ENCODE results near the gene OXSR1.
"Not testable (repeated sequence)": the region's sequence is repeated elsewhere in the genome, so short reads cannot be mapped to it uniquely, and the experiment has no call there.

The OXSR1 gene

DNA sequence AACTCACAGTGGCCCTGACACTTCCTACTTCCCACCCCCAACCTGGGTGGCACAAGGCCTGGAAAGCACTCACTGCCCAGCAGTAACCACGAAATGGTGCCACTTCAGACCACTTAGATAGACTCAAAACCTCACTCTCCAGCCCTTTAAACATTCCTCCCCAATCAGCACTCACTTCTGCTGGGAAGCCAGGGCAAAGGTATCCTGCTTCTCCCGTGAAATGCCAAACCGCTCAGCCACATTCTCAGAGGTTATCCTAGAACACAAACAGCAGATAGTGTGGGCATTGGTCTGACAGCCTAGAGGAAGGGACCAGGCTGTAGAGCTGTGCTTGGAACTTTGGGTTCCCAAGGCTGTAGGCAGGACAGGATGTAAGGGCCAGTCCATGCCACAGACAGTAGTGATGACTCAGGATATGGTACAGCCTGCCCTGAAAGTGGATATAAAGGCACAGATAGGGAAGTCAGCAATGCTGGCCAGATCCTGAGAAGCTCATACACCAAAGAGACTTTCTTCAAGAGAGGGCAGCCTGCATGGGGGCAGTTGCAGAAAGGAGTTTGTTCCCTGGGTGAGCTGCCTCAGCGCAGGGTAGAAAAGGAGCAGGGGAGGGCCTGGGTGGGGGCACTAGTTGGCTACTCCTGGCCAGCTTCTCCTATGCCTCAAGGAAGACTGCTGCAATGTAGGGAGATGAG lies 37.6 kb upstream of the OXSR1 start:
- DNase-seq (ENCODE audit: low read depth), result no peak

DNA sequence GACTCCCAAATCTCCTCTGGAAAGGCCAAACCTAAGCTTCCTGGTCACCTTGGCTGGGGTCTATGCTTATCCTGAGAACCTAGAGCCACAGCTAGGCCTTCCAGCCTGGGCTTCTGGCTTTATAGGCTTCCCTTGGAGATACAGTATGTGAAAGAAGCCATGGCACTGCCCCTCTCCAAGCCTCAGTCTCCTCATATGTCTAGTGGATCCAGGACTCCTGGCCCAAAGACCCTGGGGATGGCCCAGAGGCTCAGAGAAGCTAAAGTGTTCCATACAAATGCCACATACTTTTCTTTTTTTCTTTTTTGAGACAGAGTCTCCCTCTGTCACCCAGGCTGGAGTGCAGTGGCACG lies 37.1 kb upstream of the OXSR1 start:
- no peak for DNase-seq (ENCODE audit: low read depth)

DNA sequence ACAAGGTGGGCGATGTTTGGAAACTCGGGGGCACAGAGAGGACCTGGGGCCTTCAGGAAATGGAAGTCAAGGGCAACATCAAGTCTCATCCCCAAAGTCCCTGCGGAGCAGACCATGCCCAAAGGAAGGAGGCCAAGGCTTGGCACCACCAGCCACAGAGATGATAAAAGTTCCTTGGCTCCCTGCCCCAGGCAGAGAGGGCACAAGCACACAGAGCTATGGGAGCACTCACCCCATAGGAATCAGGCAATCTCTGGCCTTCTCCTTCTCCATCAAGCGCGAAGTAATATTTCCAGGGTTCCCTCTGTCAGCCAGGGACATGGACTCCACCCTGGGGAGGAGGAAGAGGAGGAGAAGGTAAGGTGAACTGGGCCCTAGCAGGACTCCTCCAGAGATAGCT lies 36.3 kb upstream of the OXSR1 start:
- DNase-seq (ENCODE audit: low read depth), result no peak

DNA sequence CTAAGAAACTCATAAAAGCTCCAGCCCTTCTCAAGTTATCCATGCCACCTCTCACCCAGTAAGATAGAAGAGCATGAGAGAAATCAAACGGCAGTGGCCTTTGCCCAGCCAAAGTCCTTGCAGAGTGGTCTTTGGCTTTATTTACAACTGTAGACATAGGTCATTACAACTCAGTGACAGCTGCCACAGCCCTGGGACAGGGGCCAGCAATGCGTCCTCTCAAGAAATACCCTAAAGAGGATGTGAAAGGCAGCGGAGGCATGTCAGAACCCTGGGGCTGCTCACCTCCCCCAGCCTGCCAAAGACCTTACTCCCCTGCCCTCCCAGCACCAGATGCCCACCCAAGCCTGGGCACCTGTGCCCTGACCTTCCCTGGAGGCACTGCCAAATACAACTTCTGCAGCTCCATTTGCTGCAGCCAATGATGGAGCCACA lies 34.7 kb upstream of the OXSR1 start:
- DNase-seq (ENCODE audit: low read depth), result no peak

DNA sequence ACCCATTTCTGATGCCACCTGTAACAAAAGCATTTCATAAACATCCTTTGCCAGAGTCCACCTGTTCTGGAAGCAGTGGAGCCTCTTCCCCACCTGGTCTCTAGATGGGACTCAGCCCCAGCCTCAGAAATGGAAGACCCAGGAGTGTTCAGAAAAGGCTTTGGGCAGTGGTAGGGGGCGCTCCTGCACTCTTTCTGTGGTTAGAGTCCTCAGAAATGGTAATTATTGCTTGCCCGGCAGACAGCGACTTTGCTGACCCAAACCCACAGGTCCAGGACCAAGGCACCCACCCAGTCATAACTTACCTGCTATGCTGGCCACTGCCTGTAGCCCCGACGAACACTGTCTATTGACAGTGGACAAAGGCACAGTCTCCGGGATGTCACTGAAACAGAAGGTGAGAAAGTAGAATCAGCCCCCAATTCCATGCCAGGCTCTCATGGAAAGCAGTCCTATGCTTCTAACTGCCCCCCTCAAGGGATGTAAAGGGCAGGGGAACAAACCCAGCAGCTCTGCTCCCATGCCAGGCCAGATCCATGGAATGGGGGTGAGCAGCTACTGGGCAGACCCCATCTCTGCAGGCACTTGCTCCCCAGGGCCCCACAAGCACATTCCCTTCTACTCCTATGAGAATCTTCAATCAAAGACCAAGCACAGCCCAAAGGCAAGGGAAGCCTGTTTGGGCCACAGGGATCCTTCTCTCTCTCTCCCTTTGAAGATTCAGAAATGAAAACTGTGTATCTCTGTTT lies 33.5 kb upstream of the OXSR1 start:
- DNase-seq (ENCODE audit: low read depth), result no peak

DNA sequence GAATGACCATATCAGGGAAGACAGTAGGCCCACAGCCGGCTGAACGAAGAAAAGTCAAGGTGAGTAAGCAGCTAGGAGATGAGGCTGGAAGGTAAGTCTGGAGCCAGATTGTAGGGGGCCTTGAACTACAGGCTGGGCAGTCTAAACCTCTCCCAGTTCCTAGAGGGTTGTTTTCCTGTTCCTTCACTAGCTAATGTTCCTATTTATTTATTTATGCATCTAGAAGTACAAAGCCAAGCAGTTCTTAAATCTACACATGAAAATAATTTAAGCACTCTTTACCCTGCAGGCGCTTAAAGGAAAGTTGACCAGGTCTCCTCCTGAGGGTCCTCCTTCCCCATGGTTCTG lies 32.2 kb upstream of the OXSR1 start:
- no peak for DNase-seq (ENCODE audit: low read depth)

DNA sequence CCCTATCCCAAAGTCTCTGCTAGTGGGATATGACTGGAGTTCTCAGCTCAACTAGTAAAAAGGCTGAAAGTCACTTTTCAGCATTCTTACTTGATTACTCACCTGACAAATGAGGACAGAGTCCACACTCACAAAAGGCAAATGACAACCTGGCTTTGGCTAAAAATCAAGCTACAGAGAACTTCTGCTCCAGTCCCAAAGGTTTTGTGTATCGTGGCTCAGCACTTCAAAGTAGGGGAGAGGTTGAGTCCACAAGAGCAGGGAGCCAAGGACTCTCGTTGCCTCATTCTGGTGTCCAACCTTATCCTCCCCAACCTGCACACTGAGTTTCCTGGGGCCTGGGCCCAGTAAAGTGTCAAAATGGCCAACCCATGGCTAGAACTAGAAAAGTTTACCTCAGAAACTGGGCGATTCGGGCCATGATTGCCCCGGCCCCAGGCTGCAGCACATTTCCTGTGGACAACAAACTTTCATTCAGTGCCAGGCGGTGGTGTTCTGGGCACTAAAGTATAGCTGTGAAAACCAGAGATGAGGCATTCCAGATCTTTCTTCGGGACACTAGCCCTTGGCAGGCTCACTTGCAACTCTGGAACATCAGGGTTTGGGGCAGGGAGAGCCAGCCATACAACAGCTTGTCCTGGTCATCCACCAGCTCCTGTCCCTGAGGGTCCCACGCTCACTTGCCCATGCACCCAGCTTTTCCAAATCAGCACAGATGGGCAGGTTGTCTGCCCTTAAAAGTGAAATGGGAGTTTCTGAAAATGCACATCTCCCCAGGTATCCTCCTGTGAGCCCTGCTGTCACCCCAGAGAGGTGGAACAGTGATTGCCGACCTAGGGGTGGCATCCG lies 31.6 kb upstream of the OXSR1 start:
- DNase-seq (ENCODE audit: low read depth), result no peak

DNA sequence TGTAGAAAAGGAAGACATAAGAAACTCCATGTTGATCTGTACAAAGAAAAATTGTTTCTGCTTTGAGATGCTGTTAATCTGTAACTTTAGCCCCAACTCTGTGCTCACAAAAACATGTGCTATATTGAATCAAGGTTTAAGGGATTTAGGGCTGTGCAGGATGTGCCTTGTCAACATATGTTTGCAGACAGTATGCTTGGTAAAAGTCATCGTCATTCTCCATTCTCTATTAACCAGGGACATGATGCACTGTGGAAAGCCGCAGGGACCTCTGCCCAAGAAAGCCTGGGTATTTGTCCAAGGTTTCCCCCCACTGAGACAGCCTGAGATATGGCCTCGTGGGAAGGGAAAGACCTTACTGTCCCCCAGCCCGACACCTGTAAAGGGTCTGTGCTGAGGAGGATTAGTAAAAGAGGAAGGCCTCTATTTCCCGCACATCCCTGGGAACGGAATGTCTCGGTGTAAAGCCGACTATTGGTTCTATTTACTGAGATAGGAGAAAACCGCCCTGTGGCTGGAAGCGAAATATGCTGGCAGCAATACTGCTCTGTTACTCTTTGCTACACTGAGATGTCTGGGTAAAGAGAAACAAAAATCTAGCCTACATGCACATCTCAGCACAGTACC lies 30.7 kb upstream of the OXSR1 start:
- DNase-seq (ENCODE audit: low read depth), result not testable (repeated sequence)

DNA sequence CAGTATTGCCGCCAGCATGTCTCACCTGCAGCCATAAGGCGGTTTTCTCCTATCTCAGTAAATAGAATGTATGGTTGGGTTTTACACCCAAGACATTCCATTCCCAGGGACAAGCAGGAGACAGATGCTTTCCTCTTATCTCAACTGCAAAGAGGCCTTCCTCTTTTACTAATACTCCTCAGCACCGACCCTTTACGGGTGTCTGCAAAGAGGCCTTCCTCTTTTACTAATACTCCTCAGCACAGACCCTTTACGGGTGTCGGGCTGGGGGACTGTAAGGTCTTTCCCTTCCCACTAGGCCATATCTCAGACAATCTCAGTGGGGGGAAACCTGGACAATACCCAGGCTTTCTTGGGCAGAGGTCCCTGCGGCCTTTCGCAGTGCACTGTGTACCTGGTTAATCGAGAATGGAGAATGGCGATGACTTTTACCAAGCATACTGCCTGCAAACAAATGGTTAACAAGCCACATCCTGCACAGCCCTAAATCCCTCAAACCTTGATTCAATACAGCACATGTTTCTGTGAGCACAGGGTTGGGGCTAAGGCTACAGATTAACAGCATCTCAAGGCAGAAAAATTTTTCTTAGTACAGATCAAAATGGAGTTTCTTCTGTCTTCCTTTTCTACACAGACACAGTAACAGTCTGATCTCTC lies 29.6 kb upstream of the OXSR1 start:
- DNase-seq (ENCODE audit: low read depth), result not testable (repeated sequence)

DNA sequence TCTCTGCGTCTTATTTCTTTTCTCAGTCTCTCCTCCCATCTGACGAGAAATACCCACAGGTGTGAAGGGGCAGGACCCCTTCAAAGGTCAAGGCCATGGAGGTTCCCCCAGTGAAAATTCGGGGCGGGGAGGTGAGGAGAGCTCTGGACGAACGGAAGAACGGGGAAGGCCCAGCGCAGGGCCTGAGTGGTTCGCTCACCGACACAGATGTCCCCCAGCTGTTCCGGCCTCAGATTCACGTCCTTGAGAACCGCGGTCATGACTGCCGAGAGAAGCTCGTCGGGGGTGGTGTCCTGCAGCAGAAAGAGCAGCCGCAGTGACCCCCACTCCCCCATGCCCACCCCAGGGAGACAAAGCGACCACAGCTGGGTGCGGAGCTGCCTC lies 29.0 kb upstream of the OXSR1 start:
- no peak for DNase-seq (ENCODE audit: low read depth)

DNA sequence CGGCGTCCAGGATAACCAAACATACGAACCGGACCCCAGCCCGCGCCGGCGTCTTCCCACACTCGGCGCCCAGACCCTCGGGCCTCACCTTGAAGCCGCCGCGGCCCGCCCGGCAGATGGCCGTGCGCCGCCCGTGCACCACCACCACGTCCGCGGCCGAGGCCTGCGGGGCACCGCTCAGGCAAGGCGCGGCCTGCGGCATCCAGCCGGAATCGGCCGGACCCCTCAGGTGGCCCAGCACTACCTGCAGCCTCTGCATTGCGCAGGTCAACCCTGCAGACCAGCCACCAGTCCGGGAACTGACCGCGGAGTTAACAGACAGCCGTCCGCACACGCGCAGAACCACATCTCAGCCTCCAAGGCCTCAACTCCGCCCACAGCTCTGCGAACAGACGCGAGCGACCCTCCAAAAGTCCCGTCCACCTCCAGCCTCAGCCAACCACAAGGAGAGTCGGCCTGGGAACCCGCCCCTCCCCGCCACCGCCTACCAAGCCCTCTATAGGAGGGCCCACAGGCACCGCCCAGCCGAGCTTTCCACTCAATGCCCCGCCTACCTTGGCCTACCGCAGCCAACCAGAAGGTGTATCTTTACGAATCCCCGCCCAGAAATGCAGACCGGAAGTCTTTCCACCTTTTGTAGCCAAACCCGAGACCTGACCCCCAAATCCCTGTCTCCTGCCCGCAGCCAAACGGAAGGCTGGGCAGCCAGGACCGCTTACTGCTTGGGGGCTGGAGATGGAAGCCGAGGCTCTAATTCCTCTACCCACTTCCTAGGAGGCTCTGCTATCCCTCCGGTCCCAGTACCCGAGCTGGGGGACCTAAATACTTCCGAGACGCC lies 28.3 kb upstream of the OXSR1 start, which contains the start of gene ACAA1:
ACAA1 (minus strand) TSS at position 351 of the 838 bp plus-strand sequence; CDS start at position 259, 92 bp downstream.
- DNase-seq (ENCODE audit: low read depth), result peak; percentile 97

DNA sequence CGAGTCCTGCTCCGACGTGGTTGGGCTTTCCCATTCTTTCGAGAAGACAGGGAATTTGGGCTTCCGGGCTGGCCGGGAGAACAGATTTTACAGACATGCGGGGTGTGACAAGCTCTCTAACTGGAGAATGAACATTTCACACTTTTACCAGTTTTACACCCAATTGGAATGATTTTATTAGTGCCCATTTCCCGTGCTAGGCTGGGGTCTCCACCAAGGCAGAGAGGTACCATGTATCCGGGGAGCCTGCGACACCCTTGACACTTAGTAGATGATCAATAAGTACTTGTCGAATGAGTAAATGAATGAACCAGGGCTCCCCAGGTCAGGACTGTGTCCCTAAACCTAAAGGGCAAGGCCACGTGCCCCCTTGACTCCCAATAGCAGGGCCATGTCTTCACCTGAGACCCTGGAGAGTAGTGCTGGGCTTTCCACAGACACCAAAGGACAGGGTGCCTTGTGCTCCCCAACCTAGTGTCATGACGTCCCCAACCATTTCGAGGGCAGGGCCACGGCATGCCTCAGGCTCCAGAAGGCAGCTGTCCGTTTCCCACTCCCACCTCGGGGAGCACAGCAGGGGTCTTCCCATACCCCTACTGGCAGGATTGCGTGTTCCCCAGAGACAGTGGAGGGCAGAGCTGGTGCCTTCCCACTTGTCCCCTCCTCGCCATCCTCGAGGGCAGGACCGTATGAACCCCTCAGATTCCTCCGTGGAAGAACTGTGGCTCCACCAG lies 27.6 kb upstream of the OXSR1 start:
- no peak for DNase-seq (ENCODE audit: low read depth)

DNA sequence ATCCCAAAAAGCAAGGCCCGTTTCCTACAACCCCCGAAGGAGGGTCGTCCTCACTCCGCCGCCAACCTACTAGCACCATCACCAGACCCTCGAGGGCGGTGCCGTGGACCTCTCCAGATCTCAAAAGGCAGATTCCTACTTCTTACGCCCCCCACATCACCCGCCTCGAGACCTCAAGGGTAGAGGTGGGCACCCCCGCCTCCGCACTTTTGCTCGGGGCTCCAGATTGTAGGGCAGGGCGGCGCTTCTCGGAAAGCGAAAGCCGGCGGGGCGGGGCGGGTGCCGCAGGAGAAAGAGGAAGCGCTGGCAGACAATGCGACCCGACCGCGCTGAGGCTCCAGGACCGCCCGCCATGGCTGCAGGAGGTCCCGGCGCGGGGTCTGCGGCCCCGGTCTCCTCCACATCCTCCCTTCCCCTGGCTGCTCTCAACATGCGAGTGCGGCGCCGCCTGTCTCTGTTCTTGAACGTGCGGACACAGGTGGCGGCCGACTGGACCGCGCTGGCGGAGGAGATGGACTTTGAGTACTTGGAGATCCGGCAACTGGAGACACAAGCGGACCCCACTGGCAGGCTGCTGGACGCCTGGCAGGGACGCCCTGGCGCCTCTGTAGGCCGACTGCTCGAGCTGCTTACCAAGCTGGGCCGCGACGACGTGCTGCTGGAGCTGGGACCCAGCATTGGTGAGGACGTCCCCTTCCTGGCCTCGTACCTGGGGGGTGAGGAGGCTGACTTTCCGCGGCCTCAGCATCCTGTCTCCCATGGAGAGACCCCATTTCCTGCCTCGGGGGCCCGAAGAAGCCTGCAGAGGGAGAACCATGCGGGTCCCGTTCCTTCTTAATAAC lies 26.8 kb upstream of the OXSR1 start, which contains the start of gene MYD88:
MYD88 (plus strand) TSS at position 313 of the 842 bp plus-strand sequence; CDS start at position 353, 40 bp downstream.
- peak; percentile 77 for DNase-seq (ENCODE audit: low read depth)

DNA sequence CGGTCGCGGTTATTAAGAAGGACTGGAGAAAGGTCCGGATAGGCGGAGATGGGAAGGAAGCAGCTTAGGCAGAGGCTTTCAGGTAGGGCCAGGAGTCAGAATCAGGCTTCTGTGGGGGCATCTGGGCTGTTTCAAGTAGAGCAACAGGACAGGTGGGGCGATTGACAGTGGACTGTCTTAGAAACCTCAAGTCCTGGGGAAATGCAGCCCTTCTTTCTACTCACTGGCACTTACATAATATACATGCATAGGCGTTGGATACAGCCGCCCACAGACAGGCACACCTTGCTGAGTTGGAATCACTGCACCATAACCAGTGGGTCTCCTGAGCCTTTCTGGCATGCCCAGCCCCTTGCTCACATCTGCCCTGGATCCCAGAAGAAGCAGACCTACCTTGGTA lies 26.1 kb upstream of the OXSR1 start:
- no peak for DNase-seq (ENCODE audit: low read depth)

DNA sequence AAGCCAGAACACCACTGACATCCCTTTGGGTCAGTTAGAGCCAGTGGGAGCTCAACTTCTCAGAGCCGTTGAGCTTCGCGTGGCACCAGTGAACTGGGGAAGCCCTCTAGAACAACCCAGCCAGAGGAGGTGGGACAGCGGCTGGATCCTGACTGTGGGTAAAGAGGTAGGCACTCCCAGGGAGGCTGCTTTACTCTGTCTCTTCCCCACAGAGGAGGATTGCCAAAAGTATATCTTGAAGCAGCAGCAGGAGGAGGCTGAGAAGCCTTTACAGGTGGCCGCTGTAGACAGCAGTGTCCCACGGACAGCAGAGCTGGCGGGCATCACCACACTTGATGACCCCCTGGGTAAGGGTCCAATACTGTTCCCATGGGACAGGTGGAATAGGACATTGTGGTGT lies 25.7 kb upstream of the OXSR1 start:
- no peak for DNase-seq (ENCODE audit: low read depth)

DNA sequence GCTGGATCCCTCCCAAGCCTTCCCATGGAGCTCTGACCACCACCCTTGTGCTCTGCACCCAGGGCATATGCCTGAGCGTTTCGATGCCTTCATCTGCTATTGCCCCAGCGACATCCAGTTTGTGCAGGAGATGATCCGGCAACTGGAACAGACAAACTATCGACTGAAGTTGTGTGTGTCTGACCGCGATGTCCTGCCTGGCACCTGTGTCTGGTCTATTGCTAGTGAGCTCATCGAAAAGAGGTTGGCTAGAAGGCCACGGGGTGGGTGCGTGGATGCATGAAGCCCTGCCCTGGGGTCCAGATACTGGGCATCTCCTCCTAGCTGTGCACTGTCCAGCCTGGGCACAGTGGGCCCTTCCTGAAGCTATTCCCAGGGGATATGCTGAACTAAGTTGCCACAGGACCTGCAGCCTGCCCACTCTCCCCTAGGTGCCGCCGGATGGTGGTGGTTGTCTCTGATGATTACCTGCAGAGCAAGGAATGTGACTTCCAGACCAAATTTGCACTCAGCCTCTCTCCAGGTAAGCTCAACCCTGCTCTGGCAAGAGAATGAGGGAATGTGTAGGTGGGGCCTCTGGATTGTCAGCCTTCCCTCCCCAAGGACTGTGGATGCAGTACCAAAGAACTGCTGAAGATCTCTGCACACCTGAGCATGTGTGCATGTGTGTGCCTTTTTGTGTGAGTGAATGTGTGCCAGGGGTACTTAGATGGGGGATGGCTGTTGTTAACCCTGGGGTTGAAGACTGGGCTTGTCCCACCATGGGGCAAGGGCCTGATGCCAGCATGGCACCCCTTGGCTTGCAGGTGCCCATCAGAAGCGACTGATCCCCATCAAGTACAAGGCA lies 24.8 kb upstream of the OXSR1 start:
- DNase-seq (ENCODE audit: low read depth), result no peak

DNA sequence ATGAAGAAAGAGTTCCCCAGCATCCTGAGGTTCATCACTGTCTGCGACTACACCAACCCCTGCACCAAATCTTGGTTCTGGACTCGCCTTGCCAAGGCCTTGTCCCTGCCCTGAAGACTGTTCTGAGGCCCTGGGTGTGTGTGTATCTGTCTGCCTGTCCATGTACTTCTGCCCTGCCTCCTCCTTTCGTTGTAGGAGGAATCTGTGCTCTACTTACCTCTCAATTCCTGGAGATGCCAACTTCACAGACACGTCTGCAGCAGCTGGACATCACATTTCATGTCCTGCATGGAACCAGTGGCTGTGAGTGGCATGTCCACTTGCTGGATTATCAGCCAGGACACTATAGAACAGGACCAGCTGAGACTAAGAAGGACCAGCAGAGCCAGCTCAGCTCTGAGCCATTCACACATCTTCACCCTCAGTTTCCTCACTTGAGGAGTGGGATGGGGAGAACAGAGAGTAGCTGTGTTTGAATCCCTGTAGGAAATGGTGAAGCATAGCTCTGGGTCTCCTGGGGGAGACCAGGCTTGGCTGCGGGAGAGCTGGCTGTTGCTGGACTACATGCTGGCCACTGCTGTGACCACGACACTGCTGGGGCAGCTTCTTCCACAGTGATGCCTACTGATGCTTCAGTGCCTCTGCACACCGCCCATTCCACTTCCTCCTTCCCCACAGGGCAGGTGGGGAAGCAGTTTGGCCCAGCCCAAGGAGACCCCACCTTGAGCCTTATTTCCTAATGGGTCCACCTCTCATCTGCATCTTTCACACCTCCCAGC lies 24.0 kb upstream of the OXSR1 start:
- no peak for DNase-seq (ENCODE audit: low read depth)

DNA sequence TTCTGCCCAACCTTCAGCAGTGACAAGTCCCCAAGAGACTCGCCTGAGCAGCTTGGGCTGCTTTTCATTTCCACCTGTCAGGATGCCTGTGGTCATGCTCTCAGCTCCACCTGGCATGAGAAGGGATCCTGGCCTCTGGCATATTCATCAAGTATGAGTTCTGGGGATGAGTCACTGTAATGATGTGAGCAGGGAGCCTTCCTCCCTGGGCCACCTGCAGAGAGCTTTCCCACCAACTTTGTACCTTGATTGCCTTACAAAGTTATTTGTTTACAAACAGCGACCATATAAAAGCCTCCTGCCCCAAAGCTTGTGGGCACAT lies 23.4 kb upstream of the OXSR1 start:
- DNase-seq (ENCODE audit: low read depth), result no peak

Data from activated T-helper 9 cell treated with anti-CD3 and anti-CD28 coated beads, Interleukin-2, amount 50 U/mL, for 16 hours (primary cell).